ENCODE results near the gene LEP. TPM values are rescaled to one million over a fixed set of nuclear protein-coding genes. Genes with fewer than 3 reads are reported as not detected.

Gene LEP
- 0.12 TPM for total RNA-seq

DNA sequence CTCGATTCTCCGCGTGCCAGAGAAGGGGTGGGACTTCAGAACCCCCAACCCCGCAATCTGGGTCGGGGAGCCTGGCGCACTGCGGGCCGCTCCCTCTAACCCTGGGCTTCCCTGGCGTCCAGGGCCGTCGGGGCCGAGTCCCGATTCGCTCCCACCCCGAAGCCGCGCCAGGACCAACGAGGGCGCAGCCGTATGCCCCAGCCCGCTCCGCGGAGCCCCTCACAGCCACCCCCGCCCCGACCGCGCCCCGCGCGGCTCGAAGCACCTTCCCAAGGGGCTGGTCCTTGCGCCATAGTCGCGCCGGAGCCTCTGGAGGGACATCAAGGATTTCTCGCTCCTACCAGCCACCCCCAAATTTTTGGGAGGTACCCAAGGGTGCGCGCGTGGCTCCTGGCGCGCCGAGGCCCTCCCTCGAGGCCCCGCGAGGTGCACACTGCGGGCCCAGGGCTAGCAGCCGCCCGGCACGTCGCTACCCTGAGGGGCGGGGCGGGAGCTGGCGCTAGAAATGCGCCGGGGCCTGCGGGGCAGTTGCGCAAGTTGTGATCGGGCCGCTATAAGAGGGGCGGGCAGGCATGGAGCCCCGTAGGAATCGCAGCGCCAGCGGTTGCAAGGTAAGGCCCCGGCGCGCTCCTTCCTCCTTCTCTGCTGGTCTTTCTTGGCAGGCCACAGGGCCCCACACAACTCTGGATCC, at the start of gene LEP:
Gene LEP, plus strand, starts transcription at position 583 of the 691 bp plus-strand sequence. CDS start 10,741 bp downstream, outside the sequence.
- ATAC-seq: peak; percentile 13

DNA sequence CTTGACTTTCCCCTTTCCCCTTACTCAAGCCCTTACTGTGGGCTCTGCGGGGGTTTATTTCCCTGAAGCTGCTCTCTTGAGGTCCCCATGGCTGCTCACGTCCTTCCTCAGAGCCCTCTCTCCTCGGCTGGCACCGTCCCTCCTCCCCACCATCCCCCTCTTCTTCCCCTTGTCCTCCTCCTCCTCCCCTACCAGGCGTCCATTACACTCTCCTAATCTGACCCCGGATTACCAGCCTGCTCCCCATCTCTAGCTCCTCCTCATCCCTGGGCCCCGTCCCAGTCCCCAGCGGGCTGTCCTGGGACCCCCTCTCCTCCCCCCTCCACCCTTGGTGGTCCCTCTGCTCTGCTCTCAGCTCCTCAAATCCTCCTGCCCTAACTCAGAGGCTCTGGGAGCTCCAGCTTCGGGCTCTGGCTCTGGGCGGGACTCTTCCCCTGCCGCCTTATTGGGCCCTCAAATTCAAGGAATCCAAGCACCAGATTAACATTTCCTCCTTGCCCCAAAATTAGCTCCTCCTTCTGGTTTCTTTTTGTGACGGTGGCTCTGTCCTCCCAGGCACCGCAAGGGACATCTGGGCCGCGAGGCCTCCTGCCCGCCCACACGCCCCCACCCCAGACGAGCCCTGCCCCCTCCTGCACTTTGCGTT, 48.5 kb upstream of the LEP start:
- ATAC-seq: no peak

DNA sequence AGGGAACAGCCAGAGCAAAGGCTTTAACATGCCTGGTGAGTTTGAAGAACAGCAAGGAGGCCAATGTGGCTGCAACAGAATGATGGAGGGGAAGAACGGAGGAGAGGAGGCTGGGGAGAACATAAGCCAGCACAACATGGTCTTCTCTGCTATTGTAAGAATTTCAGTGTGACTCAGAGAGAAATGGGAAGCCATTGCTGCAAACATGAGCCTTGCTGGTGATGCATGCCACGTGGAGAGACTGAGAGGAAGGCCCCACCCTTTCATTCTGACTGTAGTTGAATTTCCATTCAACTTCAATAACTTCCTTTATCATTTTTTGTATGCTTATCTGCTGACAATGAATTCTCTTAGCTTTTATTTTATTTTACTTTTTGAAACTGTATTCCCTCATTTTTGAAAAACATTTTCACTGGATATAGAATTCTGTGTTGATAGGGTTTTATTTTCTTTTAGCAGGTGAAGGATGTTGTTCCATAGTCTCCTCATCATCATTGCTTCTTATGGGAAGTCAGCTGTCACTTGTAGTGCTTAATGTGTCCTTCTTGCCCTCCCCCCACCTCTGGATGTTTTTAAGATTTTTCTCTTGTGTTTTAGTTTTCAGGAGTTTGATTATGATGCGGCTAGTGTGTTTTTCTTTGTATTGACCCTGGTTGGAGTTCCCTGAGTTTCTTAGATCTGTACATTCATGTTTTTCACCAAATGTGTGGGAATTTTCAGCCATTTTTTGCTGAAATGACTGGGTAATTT, 46.4 kb upstream of the LEP start:
- no peak for ATAC-seq

DNA sequence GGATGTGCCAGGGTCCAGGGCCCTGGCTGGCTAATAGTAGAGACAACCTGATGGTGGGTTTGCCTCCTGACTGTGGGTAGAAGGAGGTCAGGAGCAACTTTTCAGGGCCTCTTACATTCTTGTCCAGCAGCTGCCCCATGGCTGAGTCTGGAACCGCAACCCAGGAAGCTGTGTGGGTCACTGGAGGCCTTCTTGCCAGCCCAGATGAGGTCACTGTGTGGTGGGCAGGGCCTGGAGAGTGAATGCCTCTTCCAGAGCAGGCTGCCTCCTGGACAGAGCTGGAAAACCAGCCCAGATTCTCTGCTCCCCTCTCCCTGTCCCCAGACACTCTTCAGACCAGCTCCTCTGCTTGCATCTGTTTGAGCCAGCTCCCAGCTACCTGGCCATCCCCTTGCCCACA, 43.5 kb upstream of the LEP start:
- ATAC-seq: peak; percentile 20

DNA sequence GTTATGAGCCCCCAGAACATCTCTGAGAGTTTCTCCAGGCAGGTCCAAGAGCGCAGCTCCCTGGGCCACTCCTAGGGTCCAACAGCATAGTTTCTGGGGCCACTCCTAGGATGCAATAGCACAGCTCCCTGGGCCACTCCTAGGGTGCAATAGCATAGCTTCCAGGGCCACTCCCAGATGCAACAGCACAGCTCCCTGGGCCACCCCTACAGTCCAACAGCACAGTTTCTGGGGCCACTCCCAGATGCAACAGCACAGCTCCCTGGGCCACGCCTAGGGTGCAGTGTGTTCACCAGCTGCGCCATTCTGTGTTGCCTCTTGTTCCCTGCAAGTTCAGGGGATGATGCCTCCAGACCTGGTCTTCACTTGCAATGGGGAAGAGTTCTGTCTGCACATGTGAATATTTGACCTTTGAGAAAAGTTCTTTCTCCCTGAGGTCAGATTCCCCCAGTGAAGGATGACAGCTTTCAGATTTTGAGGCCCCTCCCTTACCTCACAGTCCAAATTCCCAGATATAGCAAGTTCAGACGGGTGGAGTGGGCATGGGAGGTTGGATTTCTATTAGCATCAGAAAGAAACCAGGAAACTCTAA, 43.0 kb upstream of the LEP start:
- ATAC-seq: peak; percentile 95

DNA sequence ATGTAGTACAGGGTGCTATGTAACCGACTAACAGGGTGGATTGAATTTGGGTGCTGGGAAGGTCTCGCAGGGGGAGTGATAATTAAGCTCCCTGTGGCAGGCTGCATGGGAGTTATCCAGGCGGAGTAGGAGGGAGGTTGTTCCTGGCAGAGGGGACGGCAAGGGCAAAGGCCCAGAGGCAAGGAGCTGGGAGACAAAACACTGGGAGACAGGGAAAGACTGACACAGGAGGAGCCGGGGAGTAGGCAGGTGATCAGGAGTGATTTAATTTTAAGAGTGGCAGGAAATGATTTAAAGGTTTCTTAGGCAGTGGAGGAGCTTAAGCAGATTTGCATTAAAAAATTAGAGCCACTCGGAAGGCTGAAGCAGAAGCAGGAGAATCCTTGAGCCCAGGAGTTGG, 40.7 kb upstream of the LEP start:
- no peak for ATAC-seq

DNA sequence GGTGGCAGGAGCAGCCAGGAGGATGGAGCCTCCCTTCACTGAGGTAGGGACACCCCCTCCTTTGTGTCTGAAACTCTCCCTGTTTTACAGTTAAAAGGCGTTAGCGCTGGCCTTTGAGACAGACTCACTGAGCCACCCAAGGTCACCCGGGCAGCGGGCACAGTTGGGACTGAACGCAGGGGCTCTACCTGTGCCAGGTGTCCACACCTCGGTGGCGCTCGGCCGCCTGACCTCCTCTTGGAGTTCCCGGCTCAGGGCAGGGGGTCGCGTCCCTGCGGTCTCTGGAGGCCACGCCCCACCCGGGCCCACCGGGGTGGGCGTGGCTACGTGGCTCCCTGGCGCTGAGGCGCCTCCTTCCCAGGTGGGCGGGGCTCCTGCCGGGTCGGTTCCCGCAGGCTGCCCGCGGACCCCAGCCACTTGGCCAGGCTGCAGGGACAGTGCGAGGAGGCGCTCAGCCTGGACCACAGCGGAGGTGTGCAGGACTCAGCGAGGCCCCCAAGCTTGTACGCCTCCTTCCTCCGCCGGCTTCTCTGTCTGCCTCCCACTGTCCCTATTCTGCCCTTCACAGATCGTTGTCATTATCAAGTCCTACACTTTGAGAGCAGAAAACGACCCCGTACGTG, 39.9 kb upstream of the LEP start:
- no peak for ATAC-seq

DNA sequence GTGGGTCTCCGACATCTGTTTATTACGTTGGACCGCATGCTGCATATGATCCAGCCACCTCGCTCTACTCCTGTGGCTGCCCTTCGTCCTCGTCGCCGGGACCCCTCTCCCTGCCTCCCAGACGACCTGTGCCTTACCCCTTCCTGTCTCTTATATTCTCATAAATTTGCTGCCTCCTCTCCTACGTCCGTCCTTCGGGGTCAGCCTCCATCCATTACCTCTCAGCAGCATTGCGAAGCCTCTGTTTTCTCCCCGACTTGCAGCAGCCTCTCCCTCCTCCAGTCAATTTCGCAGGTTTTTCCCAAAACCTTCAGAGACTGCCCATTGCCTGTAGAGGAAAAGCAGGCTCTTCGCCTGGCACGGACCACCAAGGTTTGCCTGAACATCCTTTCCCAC, 39.4 kb upstream of the LEP start:
- ATAC-seq: no peak

DNA sequence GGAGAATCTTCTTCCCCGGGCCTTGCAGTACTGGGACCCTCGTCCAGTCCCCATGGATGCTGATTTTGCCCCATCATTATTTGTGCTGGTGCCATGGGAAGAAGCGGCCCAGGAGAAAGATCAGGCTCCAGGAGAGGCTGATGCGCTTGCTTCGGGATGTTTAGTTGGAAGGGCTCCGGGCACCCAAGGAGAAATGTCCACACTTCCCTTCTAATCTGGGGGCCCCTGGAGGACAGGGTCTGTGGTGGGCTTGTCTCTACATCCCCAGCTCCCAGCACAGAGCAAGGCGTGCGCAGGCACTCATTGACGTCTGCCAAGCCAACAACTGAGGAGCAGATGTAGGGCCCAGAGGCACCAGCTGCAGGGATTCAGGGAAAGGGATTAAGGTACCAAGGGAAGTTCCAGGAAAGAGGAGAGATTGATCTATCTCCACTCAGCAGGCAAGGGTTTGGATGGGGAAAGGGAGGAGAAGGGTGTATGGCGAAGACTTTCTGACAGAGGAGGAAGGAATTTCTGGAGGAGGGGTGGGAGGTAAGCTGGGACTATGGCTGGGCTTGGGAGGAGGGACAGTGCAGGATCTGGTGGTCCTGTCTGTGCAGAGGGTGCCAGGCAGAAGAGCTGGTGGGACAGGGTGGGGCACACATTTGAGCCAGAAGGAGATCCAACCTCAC, 38.7 kb upstream of the LEP start:
- no peak for ATAC-seq

DNA sequence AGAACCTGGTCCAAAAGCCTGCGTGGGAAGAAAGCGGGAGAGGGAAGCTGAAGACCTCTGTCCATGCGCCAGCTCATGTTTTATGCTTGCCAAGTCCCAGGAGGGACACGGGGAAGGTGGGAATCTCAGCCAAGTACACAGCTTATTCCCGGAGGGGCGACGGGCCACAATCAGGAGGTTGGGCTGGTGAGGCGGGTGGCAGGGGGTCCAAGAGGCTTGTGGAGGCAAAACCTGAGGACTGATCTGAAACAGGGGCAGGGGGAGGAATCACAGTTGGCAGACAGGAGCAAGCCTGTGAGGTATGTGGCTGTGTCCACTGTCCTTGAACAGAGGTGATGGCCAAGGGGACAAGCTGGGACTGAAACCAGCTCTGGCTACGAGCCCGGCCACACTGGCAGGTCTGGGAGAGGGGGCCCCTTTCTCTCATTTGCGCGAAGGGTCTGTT, 38.0 kb upstream of the LEP start:
- no peak for ATAC-seq

DNA sequence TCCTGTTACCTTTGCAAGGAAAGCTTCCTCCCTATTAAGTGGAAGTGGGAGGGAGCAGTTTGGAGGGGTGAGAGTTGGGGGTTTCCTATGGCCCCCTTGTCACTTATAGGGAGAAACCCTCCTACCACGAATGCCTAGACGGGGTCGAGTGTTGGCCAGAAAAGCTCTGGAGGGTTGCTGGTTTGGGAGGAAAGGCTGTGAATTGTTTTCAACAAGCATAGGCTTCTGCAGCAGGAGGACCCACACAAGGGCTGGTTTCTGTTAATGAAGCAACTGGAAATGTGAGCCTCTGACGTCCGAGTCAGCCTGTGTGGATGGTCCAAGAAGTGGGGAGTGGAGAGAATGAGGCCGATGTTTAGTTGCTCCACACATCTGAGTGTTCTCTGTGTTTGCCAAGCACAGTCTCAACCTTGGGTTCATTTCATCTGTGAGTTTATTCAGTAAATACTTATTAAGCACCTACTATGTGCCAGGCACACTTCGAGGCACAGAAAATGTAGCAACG, 37.3 kb upstream of the LEP start:
- ATAC-seq: no peak

DNA sequence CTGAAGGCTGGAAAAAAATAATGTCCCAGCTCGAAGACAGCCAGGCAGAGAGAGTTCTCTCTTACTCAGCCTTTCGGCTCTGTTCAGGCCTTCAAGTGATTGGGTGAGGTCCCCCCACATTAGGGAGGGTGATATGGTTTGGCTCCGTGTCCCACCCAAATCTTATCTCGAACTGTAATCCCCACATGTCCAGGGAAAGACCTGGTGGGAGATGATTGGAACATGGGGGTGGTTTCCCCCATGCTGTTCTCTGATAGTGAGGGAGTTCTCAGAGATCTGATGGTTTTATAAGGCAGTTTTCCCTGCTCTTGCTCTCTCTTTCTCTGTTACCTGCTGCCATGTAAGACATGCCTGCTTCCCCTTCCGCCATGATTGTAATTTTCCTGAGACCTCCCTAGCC, 36.6 kb upstream of the LEP start:
- ATAC-seq: no peak

DNA sequence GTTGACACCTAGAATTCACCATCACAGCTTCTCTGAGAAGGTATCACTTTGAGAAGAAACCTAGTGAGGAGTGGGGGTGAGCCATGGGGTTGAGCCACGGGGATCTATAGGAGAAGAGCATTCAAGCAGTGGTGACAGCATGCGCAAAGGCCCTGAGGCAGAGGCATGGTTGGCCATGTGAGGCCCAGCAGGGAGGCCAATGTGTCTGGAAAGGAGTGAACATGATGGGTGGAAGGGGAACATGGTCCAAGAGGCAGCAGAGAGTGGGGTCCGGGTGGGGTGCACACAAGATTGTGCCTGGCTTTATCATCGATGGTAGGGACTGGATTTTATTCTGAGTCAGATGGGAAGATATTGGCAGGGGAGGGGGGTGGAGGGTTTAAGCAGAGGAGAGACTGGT, 36.0 kb upstream of the LEP start:
- no peak for ATAC-seq

DNA sequence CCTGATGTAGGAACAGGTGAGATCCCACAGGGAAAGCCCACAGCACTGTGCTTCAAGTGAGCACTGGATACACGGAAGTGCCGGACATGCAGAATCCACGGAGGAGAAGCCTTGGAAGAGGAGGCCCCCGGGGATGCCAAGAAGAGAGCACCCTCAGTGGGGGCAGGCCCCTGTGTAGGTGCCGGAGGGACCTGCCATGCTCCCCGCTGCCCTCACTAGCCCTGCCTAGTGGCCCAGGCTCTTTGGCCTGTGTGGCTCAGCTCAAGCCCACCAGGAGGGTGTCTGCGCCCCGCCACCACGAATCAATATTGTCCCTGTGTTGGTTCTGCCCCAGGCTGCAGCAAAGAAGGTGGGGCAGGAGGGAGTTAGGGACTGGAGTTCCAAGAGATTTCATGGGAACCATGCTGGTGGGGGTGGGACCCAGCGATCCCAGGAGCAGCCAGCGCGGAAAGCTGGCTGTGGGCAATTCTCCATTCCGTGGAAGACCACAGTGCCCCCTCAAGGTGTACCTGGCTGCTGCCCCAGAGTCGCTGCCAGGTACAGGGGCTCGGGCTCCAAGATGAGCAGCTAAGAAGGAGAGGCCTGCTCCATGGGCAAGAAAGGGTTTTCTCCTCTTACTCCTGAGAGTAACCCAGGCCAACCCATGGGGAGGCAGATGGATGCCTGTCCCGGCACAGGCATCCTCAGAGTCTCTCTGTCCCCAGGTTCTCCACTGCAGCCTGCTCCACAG, 34.9 kb upstream of the LEP start:
- ATAC-seq: no peak

DNA sequence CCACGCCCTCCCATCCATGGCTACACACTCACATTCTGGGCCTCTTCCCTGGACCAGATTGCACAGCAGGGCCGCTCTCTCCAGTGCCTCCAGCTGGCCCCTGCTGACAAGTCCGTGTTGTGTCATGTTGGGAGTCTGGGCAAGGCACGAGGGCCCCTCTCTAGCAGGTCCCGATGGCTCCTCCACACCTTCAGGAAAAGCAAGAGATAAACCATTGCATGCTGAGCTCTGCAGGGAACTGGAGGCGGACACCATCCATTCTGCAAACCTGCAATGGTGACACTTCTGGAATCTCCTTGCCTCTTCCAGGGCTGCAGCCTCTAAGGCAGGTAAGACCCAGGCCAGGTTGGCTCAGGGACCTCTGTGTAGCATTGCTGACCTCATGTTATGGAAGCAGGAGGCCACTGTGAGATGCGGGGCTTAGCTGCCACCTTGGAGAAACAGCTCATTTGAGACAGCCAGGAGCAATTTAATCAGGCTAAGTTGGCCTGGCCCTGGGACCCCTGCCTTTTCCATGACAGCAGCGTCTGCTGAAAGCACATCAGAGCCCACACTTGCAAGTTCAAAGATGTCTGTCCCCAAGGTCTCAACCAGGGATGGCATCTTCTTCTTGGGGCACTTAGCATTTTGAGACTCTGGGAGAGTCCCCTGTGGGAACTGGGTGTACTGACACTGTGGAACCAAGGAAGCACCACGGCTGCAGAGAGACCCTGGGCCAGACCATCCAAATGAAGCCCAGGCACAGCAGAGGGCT, 34.2 kb upstream of the LEP start:
- ATAC-seq: no peak

DNA sequence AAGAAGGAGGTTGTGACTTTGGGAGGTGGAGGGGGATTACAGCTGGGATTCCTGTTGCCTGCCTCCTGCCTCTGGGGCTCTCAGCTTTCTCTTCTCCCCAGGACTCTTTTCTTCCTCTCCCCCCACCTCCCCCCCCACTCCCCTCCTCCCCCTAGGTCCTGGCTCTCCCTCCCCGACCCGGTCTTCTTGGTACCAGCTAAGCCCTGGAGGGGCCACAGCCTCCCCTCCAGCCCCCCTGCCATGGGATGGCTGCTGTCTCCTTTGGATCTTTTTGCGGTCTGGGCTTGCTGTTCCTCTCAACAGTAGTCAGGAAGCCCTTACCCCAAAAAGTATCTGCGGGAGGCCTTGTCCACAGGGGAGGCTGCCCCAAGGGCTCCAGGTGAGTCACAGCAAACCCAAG, 33.5 kb upstream of the LEP start:
- ATAC-seq: no peak

DNA sequence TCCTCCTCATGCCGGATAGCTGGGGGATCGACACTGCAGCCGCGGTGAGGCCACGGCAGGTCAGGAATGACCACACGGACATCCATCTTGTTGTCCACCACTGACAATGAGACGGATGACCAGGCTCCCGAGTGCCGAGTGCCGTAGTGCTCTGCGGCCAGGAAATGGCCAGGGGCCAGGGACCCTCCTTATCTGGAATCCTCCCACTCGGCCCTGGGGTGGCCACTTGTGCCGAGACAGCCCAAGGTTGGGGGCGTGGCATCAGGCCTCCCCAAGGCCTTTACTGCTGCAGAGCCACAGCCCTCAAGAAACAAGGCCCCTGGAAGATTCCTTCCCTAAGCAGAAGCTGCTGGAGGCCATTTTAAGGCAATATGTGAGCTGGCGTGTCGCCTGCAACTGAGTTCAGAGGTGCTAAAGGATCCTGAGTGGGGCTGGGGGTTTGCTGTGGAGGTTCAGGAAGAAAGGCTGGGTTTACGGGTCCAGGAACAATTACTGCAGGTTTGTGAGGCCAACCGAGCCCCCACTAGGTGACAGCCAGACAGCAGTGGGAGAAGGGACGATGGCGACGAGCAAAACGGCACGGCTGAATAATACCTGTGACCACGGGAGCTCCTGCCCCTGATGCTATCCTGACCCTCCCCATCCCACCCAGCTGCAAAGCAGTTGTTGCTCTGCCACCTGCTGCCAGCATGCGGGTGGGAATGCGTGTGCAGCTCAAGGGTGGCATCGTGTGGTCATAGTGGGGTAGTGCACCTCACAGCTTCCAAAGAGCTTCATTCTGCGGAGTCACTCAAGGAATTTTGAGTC, 31.6 kb upstream of the LEP start:
- peak; percentile 95 for ATAC-seq

DNA sequence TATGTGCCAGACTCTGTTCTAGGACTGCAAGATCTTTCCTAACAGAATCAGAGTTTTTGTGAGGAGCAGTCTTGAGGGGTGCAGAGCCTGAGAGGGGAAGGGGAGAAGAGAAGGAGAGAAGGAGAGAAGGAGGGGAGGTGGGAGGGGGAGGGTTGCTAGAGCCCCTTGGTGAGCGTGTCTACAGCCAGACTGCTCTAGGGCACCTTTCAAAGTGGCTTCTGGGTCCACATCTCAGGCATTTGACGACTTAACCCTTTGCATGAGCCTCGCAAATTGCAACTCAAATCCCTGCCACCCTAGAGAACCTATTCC, 31.1 kb upstream of the LEP start:
- no peak for ATAC-seq

DNA sequence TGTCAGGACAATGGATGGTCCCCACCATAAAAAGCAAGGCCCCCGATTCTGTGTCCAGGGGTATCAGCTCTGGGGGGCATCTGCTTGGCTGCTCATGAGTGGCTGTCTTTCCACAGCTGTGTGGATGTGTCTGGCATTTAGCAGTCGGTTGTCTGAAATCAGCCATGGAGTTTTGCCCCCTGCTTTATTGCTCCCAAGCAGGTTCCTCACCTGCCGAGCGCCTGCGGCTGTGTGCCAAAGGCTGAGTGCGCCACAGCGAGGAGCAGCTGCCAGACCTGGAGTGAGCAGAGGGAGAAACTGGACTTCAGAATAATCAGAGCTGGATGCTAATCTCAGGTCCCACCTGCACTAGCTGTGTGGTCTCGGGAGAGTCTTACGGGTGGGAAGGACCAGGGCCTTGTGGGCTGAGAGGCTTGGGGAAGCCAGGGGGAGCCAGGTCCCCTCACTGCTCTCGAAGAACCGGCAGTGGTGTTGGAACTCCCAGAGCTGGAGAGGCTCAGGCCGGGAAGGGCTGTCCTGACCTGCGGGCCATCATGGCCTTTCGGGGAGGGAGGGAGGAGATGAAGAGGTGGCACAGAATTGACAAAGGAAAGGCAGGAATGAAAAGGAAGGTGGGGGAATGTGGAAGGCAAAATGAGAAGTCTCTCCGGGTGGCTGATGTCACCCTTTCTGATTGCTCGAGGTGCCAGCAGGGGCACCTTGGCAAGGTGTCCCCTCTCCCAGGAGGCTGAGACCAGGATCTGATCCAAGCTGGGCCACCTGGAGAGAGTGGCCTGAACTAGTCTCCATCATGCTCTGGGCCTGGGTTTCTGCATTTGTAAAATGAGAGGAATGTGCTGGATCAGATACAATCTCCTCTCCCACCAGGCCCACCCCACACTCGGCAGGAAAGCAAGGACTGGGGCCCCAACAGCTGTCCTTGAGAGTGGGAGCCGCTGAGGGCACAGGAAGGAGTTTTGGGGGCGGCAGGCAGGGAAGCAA, 30.2 kb upstream of the LEP start:
- no peak for ATAC-seq
